Activated CD4-positive, alpha-beta T cell treated with anti-CD3 and anti-CD28 coated beads, Interleukin-2, amount 10 ng/mL, durations not matched to agents 24 days and 14 days (primary cell): ENCODE results near the gene LTF. TPM values are rescaled to one million over a fixed set of nuclear protein-coding genes. Genes with fewer than 3 reads are reported as not detected.
"Not testable (repeated sequence)": the region's sequence is repeated elsewhere in the genome, so short reads cannot be mapped to it uniquely, and the experiment has no call there.

Experiments
- DNase-seq: peaks from one replicate; pipeline ENCODE4 v3.0.0; 2022
- H3K27ac Mint-ChIP-seq: one replicate; pipeline ENCODE4 v1.8.0; 2022; ENCODE audit warnings: mild to moderate bottlenecking, mixed read lengths
- H3K27me3 Mint-ChIP-seq: one replicate; pipeline ENCODE4 v1.8.0; 2022; ENCODE audit warnings: mixed read lengths
- H3K36me3 Mint-ChIP-seq: one replicate; pipeline ENCODE4 v1.8.0; 2022; ENCODE audit warnings: low read depth, mild to moderate bottlenecking, mixed read lengths
- H3K4me1 Mint-ChIP-seq: one replicate; pipeline ENCODE4 v1.8.0; 2021; ENCODE audit warnings: mixed read lengths
- H3K4me3 Mint-ChIP-seq: one replicate; pipeline ENCODE4 v1.8.0; 2022; ENCODE audit warnings: mild to moderate bottlenecking, moderate library complexity, mixed read lengths
- H3K9me3 Mint-ChIP-seq: one replicate; pipeline ENCODE4 v1.8.0; 2021; ENCODE audit warnings: mixed read lengths
- intact Hi-C: fragments of 100-400 bp; cut with micrococcal nuclease; formaldehyde crosslinking; loops from one replicate; pipeline ENCODE4 v1.15.1; 2023
- total RNA-seq: library from RNA; stranded (reverse); gene quantifications from 2 replicates; pipeline ENCODE4 v1.2.3, GENCODE V29; 2022

The LTF gene
- total RNA-seq, 1 donor from 2014 or later: not detected

DNA sequence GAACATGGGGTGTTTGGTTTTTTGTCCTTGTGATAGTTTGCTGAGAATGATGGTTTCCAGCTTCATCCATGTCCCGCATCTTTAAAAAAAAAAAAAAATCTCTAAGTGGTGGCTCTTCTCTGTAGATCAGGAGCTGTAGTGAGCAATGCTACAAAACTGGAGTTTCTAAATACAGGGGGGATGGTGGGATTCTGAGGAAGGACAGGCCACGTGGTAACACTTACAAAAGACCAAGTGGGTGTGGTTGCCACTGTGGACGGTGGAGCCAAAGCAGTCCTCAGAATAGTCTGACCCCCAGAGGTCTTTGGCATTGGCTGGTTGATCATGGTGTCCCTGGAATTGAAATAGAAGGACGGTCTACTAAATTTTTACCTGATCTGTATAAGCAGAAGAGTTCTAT, 50.0 kb downstream of the LTF start:
- Mint-ChIP-seq H3K36me3 (peaks cover 4% of the 10 kb centered on the region), H3K4me3 (no peak overlapping the region), H3K4me1 (peaks cover 11% of the 10 kb centered on the region), H3K9me3 (no peaks in the 10 kb centered on the region), H3K27ac (no peak overlapping the region), H3K27me3 (peaks cover 2% of the 10 kb centered on the region)
- intact Hi-C loops: no loop called here
- DNase-seq: no peak

DNA sequence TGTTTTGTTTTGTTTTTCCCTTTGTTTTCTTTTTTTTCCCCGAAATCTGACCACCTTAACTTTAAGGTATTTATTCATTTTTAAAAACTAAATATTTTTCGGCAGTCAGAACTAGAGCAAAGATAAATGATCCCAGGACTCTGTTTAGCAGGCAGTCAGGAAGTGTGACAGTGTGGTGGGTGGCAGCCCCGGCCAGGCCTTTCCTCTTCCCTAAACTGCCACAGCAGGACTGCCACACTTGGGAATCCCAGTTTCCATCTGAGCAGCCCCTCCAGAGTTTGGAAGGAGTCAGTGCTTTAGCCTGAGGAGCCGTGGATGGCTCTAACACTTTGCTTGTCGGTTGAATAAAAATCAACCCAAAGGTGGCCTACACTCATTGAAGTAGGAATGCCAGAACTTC, 50.8 kb downstream of the LTF start:
- Mint-ChIP-seq H3K27me3 (peaks cover 2% of the 10 kb centered on the region), H3K4me1 (peaks cover 14% of the 10 kb centered on the region), H3K9me3 (no peaks in the 10 kb centered on the region), H3K4me3 (no peak overlapping the region), H3K27ac (no peak overlapping the region), H3K36me3 (peaks cover 7% of the 10 kb centered on the region)
- no peak for DNase-seq
- intact Hi-C loops: no loop called here

DNA sequence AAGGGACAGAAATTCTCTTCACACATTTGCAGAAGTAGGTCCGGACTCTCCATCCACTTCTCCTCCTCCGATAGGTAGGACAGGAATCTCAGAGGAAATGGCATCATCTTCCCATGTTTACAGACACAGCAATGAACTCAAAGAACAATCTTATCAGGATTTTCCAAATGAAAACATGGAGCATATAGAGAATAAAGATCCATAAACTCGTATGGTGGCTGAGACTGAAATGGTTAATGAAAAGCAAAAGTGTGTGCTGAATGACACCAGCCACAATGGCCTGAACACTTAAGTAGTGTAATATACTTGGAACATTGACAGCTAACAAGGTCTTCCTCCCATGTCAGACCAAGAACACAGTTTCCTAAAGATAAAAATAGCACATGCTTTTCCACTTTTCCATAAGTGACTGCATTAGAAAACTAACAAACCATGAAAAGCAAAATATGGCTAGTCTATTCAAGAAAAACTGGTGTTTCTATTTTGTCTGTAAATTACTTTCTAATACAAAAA, 51.9 kb downstream of the LTF start:
- Mint-ChIP-seq H3K36me3 (peaks cover 12% of the 10 kb centered on the region), H3K4me1 (peaks cover 23% of the 10 kb centered on the region), H3K4me3 (no peak overlapping the region), H3K9me3 (no peaks in the 10 kb centered on the region), H3K27me3 (peaks cover 2% of the 10 kb centered on the region), H3K27ac (no peak overlapping the region)
- no peak for DNase-seq
- intact Hi-C loops: no loop called here

DNA sequence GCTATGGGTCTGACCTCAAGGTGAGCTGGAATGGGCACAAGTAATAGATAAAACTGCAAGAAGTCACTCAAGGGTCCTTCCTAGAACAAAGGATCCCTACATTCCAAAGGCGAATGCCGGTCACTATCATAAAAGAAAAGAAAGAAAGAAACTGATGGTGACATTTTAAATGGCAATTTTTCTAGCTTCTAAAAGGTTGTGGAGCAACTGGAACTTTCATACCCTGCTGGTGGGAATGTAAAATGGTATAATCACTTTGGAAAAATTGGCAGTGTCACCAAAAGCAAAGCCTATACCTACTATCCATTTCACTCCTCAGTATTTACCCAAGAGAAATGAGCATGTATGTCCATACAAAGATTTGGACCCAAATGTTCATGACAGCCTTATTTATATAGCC, 53.4 kb downstream of the LTF start:
- Mint-ChIP-seq H3K4me1 (peaks cover 32% of the 10 kb centered on the region), H3K36me3 (peaks cover 12% of the 10 kb centered on the region), H3K9me3 (no peaks in the 10 kb centered on the region), H3K27ac (no peak overlapping the region), H3K4me3 (no peak overlapping the region), H3K27me3 (peaks cover 2% of the 10 kb centered on the region)
- no peak for DNase-seq
- intact Hi-C loops: no loop called here

DNA sequence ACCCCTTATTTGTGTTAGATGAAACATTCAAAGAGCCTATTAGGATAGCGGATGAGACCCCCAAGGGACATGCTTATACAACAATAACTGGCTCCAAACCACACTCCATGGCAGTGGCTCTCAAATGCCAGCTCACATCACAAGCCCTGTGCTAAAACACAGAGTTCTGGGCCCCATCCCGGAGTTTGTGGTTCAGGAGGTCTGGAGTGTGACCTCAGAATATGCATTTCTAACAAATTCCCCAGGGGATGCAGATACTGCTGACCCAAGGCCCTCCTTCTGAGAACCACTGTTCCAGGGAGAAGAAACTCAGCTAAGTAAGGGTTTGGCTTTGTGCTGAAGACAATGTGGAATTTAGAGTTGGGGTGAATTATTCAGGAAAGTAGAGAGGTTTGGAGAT, 54.0 kb downstream of the LTF start:
- Mint-ChIP-seq H3K4me1 (peaks cover 29% of the 10 kb centered on the region), H3K36me3 (peaks cover 12% of the 10 kb centered on the region), H3K27ac (no peak overlapping the region), H3K4me3 (no peak overlapping the region), H3K27me3 (peaks cover 2% of the 10 kb centered on the region), H3K9me3 (no peaks in the 10 kb centered on the region)
- intact Hi-C loops: no loop called here
- DNase-seq: no peak

DNA sequence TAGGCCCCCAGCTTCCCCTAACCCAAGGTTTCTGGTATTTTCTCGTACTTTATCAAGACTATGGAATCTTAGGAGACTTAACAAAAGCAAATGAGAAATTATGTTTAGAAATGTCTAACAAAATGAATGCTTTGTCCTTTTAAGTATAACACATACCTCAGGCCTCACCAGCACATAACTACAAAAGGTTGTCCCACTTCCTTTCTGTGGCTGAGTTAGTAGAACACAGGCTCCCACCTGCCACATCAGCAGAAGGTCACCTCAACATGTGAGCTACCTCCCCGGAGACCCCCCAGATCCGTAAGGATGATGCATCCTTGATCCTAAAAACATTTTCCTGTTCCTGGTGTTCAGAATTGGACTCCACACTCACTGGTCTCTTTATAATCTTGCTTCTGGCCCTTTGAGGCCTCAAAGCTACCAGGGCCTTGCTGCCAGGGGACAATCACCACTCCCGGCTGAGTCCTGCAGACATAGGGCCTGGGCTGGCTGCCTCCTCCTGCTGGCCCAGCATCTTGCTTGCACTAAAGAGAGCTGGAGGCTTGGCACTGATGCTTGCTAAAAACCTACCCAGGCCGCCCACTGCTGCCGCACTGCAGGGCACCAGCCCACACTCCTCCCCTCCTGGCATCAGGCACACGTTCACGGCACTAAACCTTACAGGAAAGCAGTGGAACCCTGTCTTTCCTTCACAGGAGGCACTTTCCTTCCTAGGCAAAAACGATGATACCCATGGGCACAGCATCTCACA, 54.8 kb downstream of the LTF start:
- Mint-ChIP-seq H3K27me3 (peaks cover 2% of the 10 kb centered on the region), H3K4me3 (no peak overlapping the region), H3K4me1 (peaks cover 29% of the 10 kb centered on the region), H3K9me3 (no peaks in the 10 kb centered on the region), H3K36me3 (peaks cover 12% of the 10 kb centered on the region), H3K27ac (peak overlapping the region; percentile 34)
- intact Hi-C loops: no loop called here
- no peak for DNase-seq

DNA sequence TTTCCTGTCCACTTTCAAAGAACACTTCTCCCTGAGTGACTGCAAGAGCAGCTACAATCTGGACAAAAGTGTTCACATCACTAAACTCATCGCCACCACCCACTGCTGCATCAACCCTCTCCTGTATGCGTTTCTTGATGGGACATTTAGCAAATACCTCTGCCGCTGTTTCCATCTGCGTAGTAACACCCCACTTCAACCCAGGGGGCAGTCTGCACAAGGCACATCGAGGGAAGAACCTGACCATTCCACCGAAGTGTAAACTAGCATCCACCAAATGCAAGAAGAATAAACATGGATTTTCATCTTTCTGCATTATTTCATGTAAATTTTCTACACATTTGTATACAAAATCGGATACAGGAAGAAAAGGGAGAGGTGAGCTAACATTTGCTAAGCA, 55.9 kb downstream of the LTF start:
- H3K27me3 Mint-ChIP-seq: peaks cover 7% of the 10 kb centered on the region
- peaks cover 12% of the 10 kb centered on the region for H3K36me3 Mint-ChIP-seq
- H3K9me3 Mint-ChIP-seq: no peaks in the 10 kb centered on the region
- H3K4me3 Mint-ChIP-seq: peak overlapping the region; percentile 2
- peaks cover 29% of the 10 kb centered on the region for H3K4me1 Mint-ChIP-seq
- no peak overlapping the region for H3K27ac Mint-ChIP-seq
- no peak for DNase-seq
- intact Hi-C loops: no loop called here

DNA sequence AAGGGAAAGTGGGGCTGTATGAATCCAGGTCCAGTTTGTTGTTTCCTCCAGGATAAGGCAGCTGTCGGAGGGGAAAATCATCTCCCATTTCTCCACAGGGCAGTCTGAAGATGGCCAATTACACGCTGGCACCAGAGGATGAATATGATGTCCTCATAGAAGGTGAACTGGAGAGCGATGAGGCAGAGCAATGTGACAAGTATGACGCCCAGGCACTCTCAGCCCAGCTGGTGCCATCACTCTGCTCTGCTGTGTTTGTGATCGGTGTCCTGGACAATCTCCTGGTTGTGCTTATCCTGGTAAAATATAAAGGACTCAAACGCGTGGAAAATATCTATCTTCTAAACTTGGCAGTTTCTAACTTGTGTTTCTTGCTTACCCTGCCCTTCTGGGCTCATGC, 56.7 kb downstream of the LTF start:
- Mint-ChIP-seq H3K36me3 (peaks cover 12% of the 10 kb centered on the region), H3K27me3 (peaks cover 13% of the 10 kb centered on the region), H3K4me3 (peak overlapping the region; percentile 84), H3K9me3 (no peaks in the 10 kb centered on the region), H3K27ac (peak overlapping the region; percentile 20), H3K4me1 (peaks cover 29% of the 10 kb centered on the region)
- no peak for DNase-seq
- intact Hi-C loops: no loop called here

DNA sequence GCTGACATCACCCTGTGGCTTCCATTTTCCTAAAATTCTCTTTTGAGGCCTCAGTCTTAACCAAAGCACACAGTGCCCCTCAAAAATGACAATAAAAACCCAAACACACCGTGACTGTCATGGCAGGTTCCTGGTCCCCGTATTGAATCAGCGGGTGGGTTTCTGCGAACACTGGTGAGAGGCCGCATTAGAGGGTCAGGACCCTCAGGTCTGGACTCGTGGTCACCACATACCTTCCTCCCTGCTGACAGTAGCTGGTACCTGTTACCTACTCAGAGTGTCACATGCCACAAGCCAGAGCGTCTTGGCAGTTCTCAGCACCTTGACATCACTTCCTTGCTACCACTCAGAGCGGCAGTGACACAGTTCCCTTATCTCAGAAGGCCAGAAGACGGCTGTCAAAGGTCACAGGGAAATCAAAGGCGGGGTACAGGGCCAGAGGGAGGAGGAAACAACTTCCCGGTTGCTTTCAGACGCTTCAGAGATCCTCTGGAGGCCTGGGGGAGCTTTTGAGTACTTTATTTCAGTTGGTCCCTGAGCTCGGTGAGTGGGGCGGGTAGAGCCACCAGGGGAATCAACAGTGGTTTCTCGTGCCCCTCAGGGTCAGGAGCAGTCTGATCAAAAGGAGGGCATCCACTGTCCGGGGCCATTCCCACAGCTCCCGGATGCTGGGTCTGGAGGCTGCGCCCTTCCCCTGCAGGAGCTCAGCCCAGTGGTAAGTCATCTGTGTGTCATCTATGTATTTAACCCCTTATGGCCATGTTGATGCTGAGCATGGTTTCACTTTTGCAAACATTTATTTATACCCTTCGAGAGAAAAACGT, 57.7 kb downstream of the LTF start, which contains the start of the genes CCR5AS and CCRL2:
CCR5AS (minus strand) TSS at position 279 of the 824 bp plus-strand sequence.
CCRL2 (plus strand) TSS at position 472 of the 824 bp plus-strand sequence. CDS start 821 bp downstream, outside the sequence.
- H3K4me1 Mint-ChIP-seq: peaks cover 29% of the 10 kb centered on the region

DNA sequence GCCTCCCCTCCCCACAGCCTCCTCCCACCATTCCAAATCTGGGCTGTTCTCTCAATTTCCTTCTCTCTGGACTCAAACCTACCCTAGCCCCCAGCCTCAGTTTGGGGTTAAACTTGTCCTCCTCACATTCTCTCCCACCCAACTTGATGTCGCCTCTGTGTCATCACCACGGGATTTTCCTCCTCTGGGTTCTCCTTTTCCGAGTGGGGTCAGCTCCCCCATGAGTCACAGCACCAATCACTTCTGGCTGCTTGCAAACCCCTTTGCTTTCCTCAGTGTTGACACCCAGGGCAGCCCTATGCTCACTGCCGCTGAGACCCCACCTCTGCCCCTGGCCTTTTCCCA, 58.3 kb downstream of the LTF start:
- peak overlapping the region; percentile 88 for H3K27ac Mint-ChIP-seq
- intact Hi-C loops: no loop called here
- peaks cover 15% of the 10 kb centered on the region for H3K27me3 Mint-ChIP-seq
- DNase-seq: no peak
- H3K4me3 Mint-ChIP-seq: peak overlapping the region; percentile 84
- H3K36me3 Mint-ChIP-seq: peaks cover 12% of the 10 kb centered on the region
- H3K9me3 Mint-ChIP-seq: no peaks in the 10 kb centered on the region
- H3K4me1 Mint-ChIP-seq: peaks cover 29% of the 10 kb centered on the region

More for the DNA sequence above, 57.7 kb downstream of the LTF start, which contains the start of the genes CCR5AS and CCRL2:
- peak within 1 kb of the TSS; percentile 84 for H3K4me3 Mint-ChIP-seq
- no peaks in the 10 kb centered on the region for H3K9me3 Mint-ChIP-seq
- peaks cover 12% of the 10 kb centered on the region for H3K36me3 Mint-ChIP-seq
- peaks cover 15% of the 10 kb centered on the region for H3K27me3 Mint-ChIP-seq
- H3K27ac Mint-ChIP-seq: peak within 1 kb of the TSS; percentile 88
- DNase-seq: peak; percentile 84
- intact Hi-C loops: no loop called here

DNA sequence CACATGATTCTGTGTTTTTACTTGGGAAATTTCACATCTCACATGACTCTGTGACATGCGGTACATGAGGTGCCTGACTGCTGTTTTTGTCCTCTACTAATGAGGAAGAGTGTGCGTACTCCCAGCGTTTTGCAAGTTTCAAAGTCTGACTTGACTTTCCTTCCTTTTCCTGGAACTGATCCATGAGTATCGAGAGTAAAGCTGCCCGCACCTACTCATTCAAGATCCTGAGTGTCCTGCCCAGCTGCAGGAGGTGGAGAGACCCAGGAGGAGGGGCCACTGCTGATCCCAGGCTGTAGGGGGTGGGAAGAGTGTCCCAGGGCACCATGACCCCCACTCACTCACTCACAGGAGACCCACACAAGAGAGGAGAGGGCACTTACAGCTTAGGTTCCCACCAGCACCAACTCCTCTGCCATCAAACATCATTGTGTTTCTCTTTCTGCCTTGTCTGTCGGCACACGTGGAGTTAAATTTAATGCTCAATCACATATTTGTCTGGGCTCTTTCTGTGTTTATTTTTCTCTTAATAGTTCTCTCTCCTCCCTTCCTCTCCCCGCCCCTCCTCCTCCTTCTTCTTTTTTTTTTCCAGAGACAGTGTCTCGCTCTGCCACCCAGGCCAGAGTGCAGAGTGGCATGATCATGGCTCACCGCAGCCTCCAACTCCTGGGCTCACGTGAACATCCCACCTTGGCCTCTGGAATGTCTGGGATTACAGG, 59.2 kb downstream of the LTF start:
- H3K4me1 Mint-ChIP-seq: peaks cover 29% of the 10 kb centered on the region
- intact Hi-C loops: no loop called here
- no peak overlapping the region for H3K27ac Mint-ChIP-seq
- H3K4me3 Mint-ChIP-seq: no peak overlapping the region
- DNase-seq: no peak
- no peaks in the 10 kb centered on the region for H3K9me3 Mint-ChIP-seq
- peaks cover 13% of the 10 kb centered on the region for H3K27me3 Mint-ChIP-seq
- peaks cover 12% of the 10 kb centered on the region for H3K36me3 Mint-ChIP-seq

DNA sequence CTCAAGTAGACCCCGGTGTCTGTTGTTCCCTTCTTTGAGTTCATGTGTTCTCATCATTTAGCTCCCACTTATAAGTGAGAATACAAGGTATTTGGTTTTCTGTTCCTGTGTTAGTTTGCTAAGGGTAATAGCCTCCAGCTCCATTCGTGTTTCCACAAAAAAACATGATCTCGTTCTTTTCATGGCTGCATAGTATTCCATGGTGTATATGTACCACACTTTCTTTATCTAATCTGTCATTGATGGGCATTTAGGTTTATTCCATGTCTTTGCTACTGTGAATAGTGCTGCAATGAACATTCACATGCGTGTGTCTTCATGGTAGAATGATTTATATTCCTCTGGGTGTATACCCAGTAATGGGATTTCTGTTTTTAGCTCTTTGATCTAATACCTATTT, 61.8 kb downstream of the LTF start:
- H3K9me3 Mint-ChIP-seq, H3K27ac Mint-ChIP-seq, H3K4me3 Mint-ChIP-seq, intact Hi-C loops, H3K36me3 Mint-ChIP-seq, DNase-seq: not testable (repeated sequence)
- Mint-ChIP-seq H3K4me1 (peaks cover 13% of the 10 kb centered on the region), H3K27me3 (peaks cover 13% of the 10 kb centered on the region)

DNA sequence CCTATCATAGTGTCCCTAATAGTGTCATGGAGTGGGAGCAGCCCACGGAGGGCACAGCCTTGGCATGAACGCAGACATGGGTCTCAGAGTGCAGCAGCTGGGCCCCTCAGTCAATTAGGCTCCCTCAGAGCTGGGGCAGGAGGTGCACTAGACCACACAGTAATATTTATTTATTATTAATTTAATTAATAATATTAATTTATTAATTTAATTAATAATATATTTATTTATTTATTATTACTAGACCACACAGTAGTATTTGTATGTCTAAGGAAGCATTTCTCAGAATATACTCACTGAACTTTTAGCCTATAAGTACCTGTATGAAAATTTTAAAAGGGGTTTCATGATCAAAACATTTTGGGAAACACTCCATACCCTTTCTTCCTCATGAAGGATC, 63.1 kb downstream of the LTF start:
- Mint-ChIP-seq H3K27ac (no peak overlapping the region), H3K9me3 (no peaks in the 10 kb centered on the region), H3K27me3 (peaks cover 13% of the 10 kb centered on the region), H3K4me1 (peaks cover 10% of the 10 kb centered on the region), H3K36me3 (no peaks in the 10 kb centered on the region), H3K4me3 (no peak overlapping the region)
- intact Hi-C loops: no loop called here
- no peak for DNase-seq
